Neuron (in vitro differentiated cells): ENCODE data around the gene RPS19.

Experiments used
- H2AFZ ChIP-seq: one replicate; pipeline ENCODE4 v1.6.1; 2013; ENCODE audit warnings: low read depth, mild to moderate bottlenecking, inconsistent platforms, low read length, moderate library complexity
- H3K27me3 ChIP-seq: one replicate; pipeline ENCODE4 v1.6.1; 2013; ENCODE audit warnings: low read length; ENCODE audit not compliant: insufficient read depth
- H3K36me3 ChIP-seq: one replicate; pipeline ENCODE4 v1.6.1; 2013; ENCODE audit warnings: low read length; ENCODE audit not compliant: insufficient read depth
- H3K4me1 ChIP-seq: one replicate; pipeline ENCODE4 v1.6.1; 2013; ENCODE audit warnings: low read length; ENCODE audit not compliant: insufficient read depth
- H3K4me3 ChIP-seq: 2 replicates; pipeline ENCODE4 v1.5.1; 2013; ENCODE audit warnings: mild to moderate bottlenecking, low read length, moderate library complexity
- H3K9me3 ChIP-seq: one replicate; pipeline ENCODE4 v1.6.1; 2013; ENCODE audit warnings: low read length

RPS19 gene

GRCh38 chr19:41876847-41877832 lies 17.1 kb downstream of the RPS19 start, which contains the start of gene CD79A:
CD79A (plus strand) TSS chr19:41877279; CDS start chr19:41877305, 26 bp downstream.
- H3K9me3 ChIP-seq = no peaks in the 10 kb centered on the region
- H3K4me1 ChIP-seq = no peaks in the 10 kb centered on the region

GRCh38 chr19:41877916-41878905 lies 18.2 kb downstream of the RPS19 start:
- Histone ChIP-seq H3K9me3 (no peaks in the 10 kb centered on the region), H3K4me1 (no peaks in the 10 kb centered on the region), H3K4me3 (no peak overlapping the region), H3K36me3 (no peaks in the 10 kb centered on the region), H3K27me3 (peaks cover 30% of the 10 kb centered on the region), H2AFZ (no peak overlapping the region)

More at GRCh38 chr19:41876847-41877832, 17.1 kb downstream of the RPS19 start, which contains the start of gene CD79A:
- Histone ChIP-seq H3K4me3 (no peak within 1 kb of the TSS), H3K27me3 (peaks cover 22% of the 10 kb centered on the region), H2AFZ (no peak within 1 kb of the TSS), H3K36me3 (no peaks in the 10 kb centered on the region)

- Histone ChIP-seq H3K27me3 (peaks cover 34% of the 10 kb centered on the region), H3K36me3 (no peaks in the 10 kb centered on the region)
These were observed 19.0 kb downstream of the RPS19 start for GRCh38 chr19:41879080-41879479.

GRCh38 chr19:41879670-41880328 lies 19.7 kb downstream of the RPS19 start:
- peaks cover 6% of the 10 kb centered on the region for H3K4me1 ChIP-seq
- no peaks in the 10 kb centered on the region for H3K36me3 ChIP-seq
- H3K27me3 ChIP-seq = peaks cover 34% of the 10 kb centered on the region
- H2AFZ ChIP-seq = no peak overlapping the region
- H3K9me3 ChIP-seq = no peaks in the 10 kb centered on the region
- H3K4me3 ChIP-seq = no peak overlapping the region

More at GRCh38 chr19:41879080-41879479, 19.0 kb downstream of the RPS19 start:
- H3K9me3 ChIP-seq = no peaks in the 10 kb centered on the region
- no peak overlapping the region for H2AFZ ChIP-seq
- no peak overlapping the region for H3K4me3 ChIP-seq
- H3K4me1 ChIP-seq = peaks cover 6% of the 10 kb centered on the region

- H3K9me3 ChIP-seq = no peaks in the 10 kb centered on the region
- peaks cover 6% of the 10 kb centered on the region for H3K4me1 ChIP-seq
- H2AFZ ChIP-seq = no peak overlapping the region
- no peak overlapping the region for H3K4me3 ChIP-seq
- H3K27me3 ChIP-seq = peaks cover 34% of the 10 kb centered on the region
- H3K36me3 ChIP-seq = no peaks in the 10 kb centered on the region
These were observed 20.3 kb downstream of the RPS19 start for GRCh38 chr19:41880329-41880708.

GRCh38 chr19:41882568-41883462 lies 22.8 kb downstream of the RPS19 start, which contains the start of gene ARHGEF1:
ARHGEF1 (plus strand) TSS chr19:41883184; CDS start chr19:41888083, 4,899 bp downstream.
- Histone ChIP-seq H2AFZ (peak within 1 kb of the TSS; percentile 86), H3K9me3 (no peaks in the 10 kb centered on the region), H3K4me1 (peaks cover 6% of the 10 kb centered on the region), H3K27me3 (peaks cover 24% of the 10 kb centered on the region), H3K4me3 (peak within 1 kb of the TSS; percentile 73), H3K36me3 (no peaks in the 10 kb centered on the region)

- peak overlapping the region; percentile 86 for H2AFZ ChIP-seq
- H3K36me3 ChIP-seq = no peaks in the 10 kb centered on the region
- H3K4me1 ChIP-seq = peaks cover 6% of the 10 kb centered on the region
- H3K9me3 ChIP-seq = no peaks in the 10 kb centered on the region
- peaks cover 24% of the 10 kb centered on the region for H3K27me3 ChIP-seq
- H3K4me3 ChIP-seq = peak overlapping the region; percentile 73
These were observed 23.4 kb downstream of the RPS19 start for GRCh38 chr19:41883463-41883820.

GRCh38 chr19:41883821-41884733 lies 24.0 kb downstream of the RPS19 start:
- H3K4me3 ChIP-seq = peak overlapping the region; percentile 73
- H3K9me3 ChIP-seq = no peaks in the 10 kb centered on the region
- H3K27me3 ChIP-seq = peaks cover 24% of the 10 kb centered on the region
- H3K36me3 ChIP-seq = no peaks in the 10 kb centered on the region
- H2AFZ ChIP-seq = peak overlapping the region; percentile 86
- H3K4me1 ChIP-seq = peaks cover 6% of the 10 kb centered on the region

- Histone ChIP-seq H3K36me3 (peaks cover 10% of the 10 kb centered on the region), H3K4me1 (peaks cover 6% of the 10 kb centered on the region), H3K4me3 (no peak overlapping the region), H3K9me3 (no peaks in the 10 kb centered on the region), H3K27me3 (peaks cover 13% of the 10 kb centered on the region), H2AFZ (no peak overlapping the region)
These were observed 27.0 kb downstream of the RPS19 start for GRCh38 chr19:41886761-41887710.

- no peak overlapping the region for H3K4me3 ChIP-seq
- peaks cover 5% of the 10 kb centered on the region for H3K27me3 ChIP-seq
- peaks cover 10% of the 10 kb centered on the region for H3K36me3 ChIP-seq
- H2AFZ ChIP-seq = no peak overlapping the region
- peaks cover 6% of the 10 kb centered on the region for H3K4me1 ChIP-seq
- H3K9me3 ChIP-seq = no peaks in the 10 kb centered on the region
These were observed 27.8 kb downstream of the RPS19 start for GRCh38 chr19:41887711-41888382.
